ENCODE results near the gene HMCN1. TPM values are rescaled to one million over a fixed set of nuclear protein-coding genes. Genes with fewer than 3 reads are reported as not detected.

Gene HMCN1
- polyA plus RNA-seq, 1 of the 3 experiments (the other 2 are of a cell fraction): 59.5 TPM

GRCh38 chr1:185813401-185813979 is 79.3 kb downstream of the HMCN1 start:
- H3K27ac ChIP-seq (ENCODE audit: low read depth in 2 of 2, low read length in 1 of 2): peak overlapping the region in 1 of 2 experiments; percentile 40; a peak in 3 of 4 replicates
- H3K4me2 ChIP-seq: no peak overlapping the region
- H3F3A ChIP-seq (replicated peaks; ENCODE audit: insufficient read depth): peaks cover 8% of the 10 kb centered on the region
- CTCF ChIA-PET: interaction anchor here (0.8 to 2.2 kb wide), 8 partner anchors 8 to 400 kb away, joined by 3 to 8 read pairs (median 5); no protein-coding TSS in a partner anchor
- peaks cover 3 to 8% of the 10 kb centered on the region in 2 experiments; a peak in 2 of 4 replicates for H3K4me1 ChIP-seq (ENCODE audit: control insufficient read depth in 1 of 2, insufficient read depth in 2 of 2, low read depth in 1 of 2, low read length in 1 of 2)
- H3K36me3 ChIP-seq (replicated peaks in 1 of 2; ENCODE audit: control insufficient read depth in 1 of 2, insufficient read depth in 2 of 2, low read length in 1 of 2): no peaks in the 10 kb centered on the region
- H3K9me2 ChIP-seq: no peaks in the 10 kb centered on the region
- peaks cover 4% of the 10 kb centered on the region; the same call in 1 of the 2 replicates for H3K79me2 ChIP-seq (ENCODE audit: insufficient read depth)
- WGBS (ENCODE audit: low lambda C conversion rate): 47% methylated on average over 2 of the region's 2 CpGs
- POLR2A ChIA-PET: no interaction called here
- TF ChIP-seq, protein P1, sequence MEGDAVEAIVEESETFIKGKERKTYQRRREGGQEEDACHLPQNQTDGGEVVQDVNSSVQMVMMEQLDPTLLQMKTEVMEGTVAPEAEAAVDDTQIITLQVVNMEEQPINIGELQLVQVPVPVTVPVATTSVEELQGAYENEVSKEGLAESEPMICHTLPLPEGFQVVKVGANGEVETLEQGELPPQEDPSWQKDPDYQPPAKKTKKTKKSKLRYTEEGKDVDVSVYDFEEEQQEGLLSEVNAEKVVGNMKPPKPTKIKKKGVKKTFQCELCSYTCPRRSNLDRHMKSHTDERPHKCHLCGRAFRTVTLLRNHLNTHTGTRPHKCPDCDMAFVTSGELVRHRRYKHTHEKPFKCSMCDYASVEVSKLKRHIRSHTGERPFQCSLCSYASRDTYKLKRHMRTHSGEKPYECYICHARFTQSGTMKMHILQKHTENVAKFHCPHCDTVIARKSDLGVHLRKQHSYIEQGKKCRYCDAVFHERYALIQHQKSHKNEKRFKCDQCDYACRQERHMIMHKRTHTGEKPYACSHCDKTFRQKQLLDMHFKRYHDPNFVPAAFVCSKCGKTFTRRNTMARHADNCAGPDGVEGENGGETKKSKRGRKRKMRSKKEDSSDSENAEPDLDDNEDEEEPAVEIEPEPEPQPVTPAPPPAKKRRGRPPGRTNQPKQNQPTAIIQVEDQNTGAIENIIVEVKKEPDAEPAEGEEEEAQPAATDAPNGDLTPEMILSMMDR (IDR thresholded peaks at IDR 0.05): peak; percentile 87
- TF ChIP-seq RAD21 (IDR thresholded peaks at IDR 0.05; ENCODE audit: low read length) (peak; percentile 66), NFIC (IDR thresholded peaks at IDR 0.05; ENCODE audit: borderline replicate concordance) (no peak), SMC3 (IDR thresholded peaks at IDR 0.05; ENCODE audit: low read depth, low read length) (peak; percentile 66)
- no peaks in the 10 kb centered on the region for H4K20me1 ChIP-seq (ENCODE audit: insufficient read depth)
- peak; percentile 11 for DNase-seq
- no peaks in the 10 kb centered on the region for H3K27me3 ChIP-seq (ENCODE audit: insufficient read depth)
- H3K4me3 ChIP-seq (ENCODE audit: low read depth in 2 of 2, low read length in 1 of 2): no peak overlapping the region
- H2AFZ ChIP-seq (ENCODE audit: low read depth): no peak overlapping the region
- H3K9me3 ChIP-seq: no peaks in the 10 kb centered on the region
- no peak overlapping the region for H3K9ac ChIP-seq

GRCh38 chr1:185816460-185816859 is 82.3 kb downstream of the HMCN1 start:
- Histone ChIP-seq H3K27ac (ENCODE audit: low read depth in 2 of 2, low read length in 1 of 2) (no peak overlapping the region), H3K27me3 (ENCODE audit: insufficient read depth) (no peaks in the 10 kb centered on the region), H3K4me2 (no peak overlapping the region), H3K4me1 (ENCODE audit: control insufficient read depth in 1 of 2, insufficient read depth in 2 of 2, low read depth in 1 of 2, low read length in 1 of 2) (peaks cover 0 to 8% of the 10 kb centered on the region in 2 experiments; a peak in 2 of 4 replicates), H4K20me1 (ENCODE audit: insufficient read depth) (no peaks in the 10 kb centered on the region), H3K79me2 (ENCODE audit: insufficient read depth) (no peaks in the 10 kb centered on the region), H3K9ac (no peak overlapping the region), H3K9me2 (no peaks in the 10 kb centered on the region), H2AFZ (ENCODE audit: low read depth) (no peak overlapping the region), H3K4me3 (ENCODE audit: low read depth in 2 of 2, low read length in 1 of 2) (no peak overlapping the region), H3K9me3 (no peaks in the 10 kb centered on the region), H3F3A (replicated peaks; ENCODE audit: insufficient read depth) (peaks cover 5% of the 10 kb centered on the region), H3K36me3 (replicated peaks in 1 of 2; ENCODE audit: control insufficient read depth in 1 of 2, insufficient read depth in 2 of 2, low read length in 1 of 2) (no peaks in the 10 kb centered on the region)
- TF ChIP-seq TEAD4 (IDR thresholded peaks at IDR 0.05; ENCODE audit: borderline replicate concordance, insufficient read depth): no peak
- TF ChIP-seq PBX3 (IDR thresholded peaks at IDR 0.05): no peak
- TF ChIP-seq FOXM1 (IDR thresholded peaks at IDR 0.05; ENCODE audit: low read depth): no peak
- no peak for TF ChIP-seq RAD21 (IDR thresholded peaks at IDR 0.05; ENCODE audit: low read length)
- TF ChIP-seq YY1 (IDR thresholded peaks at IDR 0.05; ENCODE audit: low read depth): no peak
- no peak for TF ChIP-seq CHD2 (IDR thresholded peaks at IDR 0.05; ENCODE audit: low read length, partially characterized antibody)
- no peak for TF ChIP-seq MAX (IDR thresholded peaks at IDR 0.05; ENCODE audit: low read depth)
- TF ChIP-seq USF2 (IDR thresholded peaks at IDR 0.05; ENCODE audit: borderline replicate concordance, low read depth, low read length): no peak
- TF ChIP-seq MXI1 (IDR thresholded peaks at IDR 0.05; ENCODE audit: low read depth, low read length): no peak
- no peak for TF ChIP-seq TCF12 (IDR thresholded peaks at IDR 0.05)
- no peak for TF ChIP-seq NRF1 (IDR thresholded peaks at IDR 0.05; ENCODE audit: low read depth, low read length)
- TF ChIP-seq GABPA (IDR thresholded peaks at IDR 0.05; ENCODE audit: low read depth): no peak
- no peak for TF ChIP-seq SMC3 (IDR thresholded peaks at IDR 0.05; ENCODE audit: low read depth, low read length)
- 0% methylated on average over 1 of the region's 1 CpG for WGBS (ENCODE audit: low lambda C conversion rate)
- CTCF ChIA-PET: interaction anchor here (0.8 kb wide), 1 partner anchor 396 kb away, joined by 4 read pairs; no protein-coding TSS in a partner anchor
- POLR2A ChIA-PET: no interaction called here
- no peak for DNase-seq
